Activated T-helper 1 cell treated with anti-CD3 and anti-CD28 coated beads, Interleukin-2, amount 50 U/mL, for 16 hours (primary cell): Measurements from ENCODE around the gene HNRNPH3.
A peak's percentile ranks its signal among the peaks of the same experiment; 100 is the strongest.

Experiments
- DNase-seq, 2 donors: peaks; one replicate each; pipeline ENCODE4 v3.0.0-alpha.2; 2020; ENCODE audit warnings: low read depth in 1 of 2, low spot score in 1 of 2

The HNRNPH3 gene

GRCh38 chr10:68330852-68331454, 911 bp upstream of the HNRNPH3 start:
- DNase-seq: no peak

GRCh38 chr10:68332259-68333057, 594 bp downstream of the HNRNPH3 start, which contains the start of gene PBLD:
Gene PBLD, minus strand, starts transcription at chr10:68332928. Its CDS starts 26,084 bp downstream, at chr10:68306844.
- DNase-seq: peak; percentile 32 to 38

DNA sequence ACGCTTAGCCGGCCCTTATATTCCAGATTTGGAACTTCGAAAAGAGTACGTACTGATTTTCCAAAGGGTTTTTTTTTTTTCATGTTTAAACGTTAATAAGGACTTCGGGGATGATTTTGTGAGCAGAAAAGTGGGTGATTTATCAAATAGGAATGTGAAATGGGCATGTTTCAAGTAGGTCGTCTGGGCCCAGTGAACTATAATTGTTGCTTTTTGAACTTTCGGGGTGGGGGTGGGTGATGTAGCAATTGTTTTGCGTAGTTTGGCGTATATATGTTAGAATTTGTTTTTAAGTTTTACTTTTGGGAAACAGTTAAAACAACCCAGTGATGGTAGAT, 1.2 kb downstream of the HNRNPH3 start:
- no peak for DNase-seq

- DNase-seq: no peak
Observed at GRCh38 chr10:68333440-68334431, 1.9 kb downstream of the HNRNPH3 start.

- DNase-seq: no peak
Observed at GRCh38 chr10:68334672-68335467, 3.0 kb downstream of the HNRNPH3 start.

DNA sequence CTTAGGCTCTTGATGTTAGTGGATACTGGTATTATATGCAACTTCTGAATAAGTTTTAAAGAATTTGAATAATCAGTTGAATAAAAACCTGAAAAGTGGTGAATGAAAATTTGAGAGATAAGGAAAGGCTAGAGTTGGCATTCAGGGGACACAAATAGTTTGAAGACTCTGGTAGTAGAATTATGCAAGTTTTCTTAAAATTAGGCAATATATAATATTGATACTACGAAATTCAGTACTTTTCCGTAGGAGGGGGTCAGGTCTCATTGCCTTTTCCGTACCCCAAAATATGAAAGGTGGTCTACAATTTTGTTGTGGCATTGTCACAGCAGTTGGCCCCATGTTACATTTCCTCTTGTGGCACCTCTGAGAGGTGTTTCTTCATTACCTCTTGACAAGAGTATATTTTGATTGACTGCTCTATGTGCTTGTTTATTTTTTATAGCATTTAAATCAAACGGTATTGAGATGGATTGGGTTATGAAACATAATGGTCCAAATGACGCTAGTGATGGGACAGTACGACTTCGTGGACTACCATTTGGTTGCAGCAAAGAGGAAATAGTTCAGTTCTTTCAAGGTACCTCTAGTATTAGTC, 5.0 kb downstream of the HNRNPH3 start:
- DNase-seq: no peak

DNA sequence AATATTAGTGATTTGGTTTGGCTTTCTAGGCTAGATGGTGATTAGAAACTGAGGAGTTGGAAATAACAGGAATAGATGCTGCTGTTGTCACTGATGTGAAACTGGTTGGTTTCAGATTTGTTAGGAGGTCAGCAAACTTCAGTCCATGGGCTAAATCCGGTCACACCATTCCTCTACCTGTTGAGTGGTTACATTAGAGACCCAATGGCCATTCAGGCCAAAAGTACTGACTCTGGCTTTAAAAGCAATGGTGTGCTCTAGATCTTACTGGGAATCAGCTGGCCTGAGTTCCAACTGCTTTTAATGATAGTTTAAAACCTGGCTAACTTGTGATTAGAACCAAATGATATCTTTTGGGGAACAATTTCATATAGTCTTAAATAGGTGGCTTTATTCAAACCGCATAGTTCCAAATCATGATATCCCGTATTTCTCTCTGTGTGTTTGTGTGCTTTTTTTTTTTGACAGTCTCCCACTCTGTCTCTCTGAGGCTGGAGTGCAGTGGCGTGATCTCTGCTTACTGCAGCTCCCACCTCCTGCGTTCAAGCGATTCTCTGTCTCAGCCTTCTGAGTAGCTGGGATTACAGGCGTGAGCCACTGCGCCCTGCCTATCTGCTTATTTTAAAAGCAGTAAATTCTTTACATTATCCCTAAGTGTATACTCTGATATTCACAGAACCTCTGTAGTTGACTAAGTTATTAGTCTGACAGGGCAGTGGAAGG, 8.7 kb downstream of the HNRNPH3 start:
- no peak for DNase-seq

DNA sequence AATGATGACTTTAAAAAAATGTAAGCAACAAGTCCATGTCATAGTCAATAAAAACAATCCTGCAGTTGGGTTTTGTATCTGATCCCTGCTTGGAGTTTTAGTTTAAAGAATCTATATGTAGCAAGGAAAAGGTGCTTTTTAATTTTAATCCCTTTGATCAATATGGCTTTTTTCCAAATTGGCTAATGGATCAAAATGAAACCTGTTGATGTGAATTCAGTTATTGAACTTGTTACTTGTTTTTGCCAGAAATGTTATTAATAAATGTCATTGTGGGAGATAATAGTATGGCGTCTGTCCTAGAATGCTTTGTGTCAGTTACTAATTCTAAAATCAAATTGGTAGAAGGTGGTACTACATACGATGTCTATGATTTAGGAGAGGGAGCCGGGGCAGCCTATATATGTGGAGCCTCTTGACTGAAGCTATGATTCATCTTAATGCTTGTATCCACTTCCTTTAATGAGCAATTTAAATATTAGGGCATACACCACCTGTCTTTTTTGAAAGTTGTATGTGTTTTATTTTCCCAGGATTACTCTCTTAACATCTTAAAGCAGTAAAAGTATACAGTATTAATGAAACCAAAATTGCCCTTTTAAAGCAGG, 11.1 kb downstream of the HNRNPH3 start:
- no peak for DNase-seq

GRCh38 chr10:68345621-68346020, 13.8 kb downstream of the HNRNPH3 start:
- DNase-seq: no peak

DNA sequence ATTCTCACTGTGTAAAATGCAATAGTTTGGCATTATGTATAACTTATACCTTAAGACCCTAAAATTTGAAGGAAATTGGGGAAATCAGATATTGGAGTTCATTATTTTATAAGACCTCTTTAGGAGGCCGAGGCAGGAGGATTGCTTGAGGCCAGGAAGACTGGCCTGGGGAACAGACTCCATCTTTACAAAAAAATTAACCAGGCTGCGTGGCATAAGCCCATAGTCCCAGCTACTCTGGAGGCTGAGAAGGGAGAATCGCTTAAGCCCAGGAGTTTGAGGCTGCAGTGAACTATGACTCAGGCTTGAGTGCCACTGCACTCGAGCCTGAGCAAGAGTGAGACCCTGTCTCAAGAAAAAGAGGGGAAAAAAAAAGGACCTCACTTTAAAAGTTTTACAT, 14.9 kb downstream of the HNRNPH3 start:
- DNase-seq: no peak

- DNase-seq: peak in 1 of 2 donors; percentile 14
Observed at GRCh38 chr10:68348265-68348741, 16.4 kb downstream of the HNRNPH3 start.

DNA sequence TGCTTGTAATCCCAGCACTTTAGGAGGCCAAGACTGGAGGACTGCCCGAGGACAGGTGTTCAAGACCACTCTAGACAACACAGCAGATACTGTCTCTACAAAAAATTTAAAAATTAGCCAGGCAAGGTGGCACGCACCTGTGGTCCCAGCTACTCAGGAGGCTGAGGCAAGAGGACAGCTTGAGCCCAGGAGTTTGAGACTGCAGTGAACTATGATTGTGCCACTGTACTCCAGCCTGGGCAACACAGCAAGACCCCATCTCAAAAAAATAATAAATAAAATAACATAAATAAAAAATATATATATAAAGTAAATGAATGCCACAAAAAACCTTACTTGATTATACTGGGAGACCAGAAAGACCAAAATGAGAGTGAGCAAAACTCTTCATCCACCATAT, 21.7 kb downstream of the HNRNPH3 start:
- no peak for DNase-seq

DNA sequence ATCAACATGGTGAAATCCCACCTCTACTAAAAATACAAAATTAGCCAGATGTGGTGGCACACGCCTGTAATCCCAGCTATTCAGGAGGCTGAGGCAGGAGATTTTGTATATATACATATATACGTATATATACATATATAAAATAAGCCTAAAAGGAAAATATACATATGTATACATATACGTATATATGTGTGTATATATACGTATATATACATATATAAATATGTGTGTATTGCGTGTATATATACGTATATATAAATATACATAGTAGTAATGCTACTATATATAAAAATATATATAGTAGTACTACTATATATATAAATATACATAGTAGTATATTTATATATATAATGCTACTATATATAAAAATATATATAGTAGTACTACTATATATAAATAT, 27.3 kb downstream of the HNRNPH3 start:
- DNase-seq: no peak

DNA sequence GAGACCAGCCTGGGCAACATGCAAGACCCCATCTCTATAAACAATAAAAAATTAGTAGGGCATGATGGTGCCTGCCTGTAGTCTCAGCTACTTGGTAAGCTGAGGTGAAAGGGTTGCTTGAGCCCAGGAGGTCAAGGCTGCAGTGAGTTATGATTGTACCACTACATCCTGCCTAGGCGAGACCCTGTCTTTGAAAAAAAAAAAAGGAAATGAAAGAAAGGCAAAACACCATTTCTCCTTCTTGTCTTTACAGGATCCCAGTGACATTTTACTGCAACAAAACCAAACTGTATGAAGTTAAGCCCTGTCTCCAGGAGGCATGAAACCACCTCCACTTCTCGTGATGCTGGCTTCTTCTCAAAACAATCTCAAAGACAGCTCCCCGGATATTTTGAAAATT, 30.7 kb downstream of the HNRNPH3 start:
- DNase-seq: no peak

GRCh38 chr10:68364101-68364886, 32.4 kb downstream of the HNRNPH3 start:
- no peak for DNase-seq

GRCh38 chr10:68365611-68366010, 33.7 kb downstream of the HNRNPH3 start:
- no peak for DNase-seq

DNA sequence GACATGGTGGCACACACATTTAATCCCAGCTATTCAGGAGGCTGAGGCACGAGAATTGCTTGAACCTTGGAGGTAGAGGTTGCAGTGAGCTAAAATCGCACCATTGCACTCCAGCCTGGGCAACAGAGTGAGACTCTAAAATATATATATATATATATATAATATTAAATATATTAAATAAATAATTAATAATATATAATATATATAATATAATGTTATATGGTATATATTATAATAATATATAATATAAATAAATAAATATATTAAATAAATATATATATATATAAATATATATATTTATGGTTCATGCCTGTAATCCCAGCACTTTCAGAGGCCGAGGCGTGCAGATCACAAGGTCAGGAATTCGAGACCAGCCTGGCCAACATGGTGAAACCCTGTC, 34.7 kb downstream of the HNRNPH3 start:
- no peak for DNase-seq

- no peak for DNase-seq
Observed at GRCh38 chr10:68367121-68367520, 35.3 kb downstream of the HNRNPH3 start.
